Fibroblast of lung (primary cell): ENCODE measurements around the gene FNDC8. TPM values are rescaled to one million over a fixed set of nuclear protein-coding genes. Genes with fewer than 3 reads are reported as not detected.
A peak's percentile ranks its signal among the peaks of the same experiment; 100 is the strongest.

Experiments used
- DNase-seq, 2 donors: peaks; one replicate each; pipeline versions ENCODE4 v3.0.0 to v3.0.0-alpha.2; 2010; ENCODE audit warnings: low read depth in 2 of 2
- H2AFZ ChIP-seq: 2 replicates; pipeline ENCODE4 v1.5.1; 2012; ENCODE audit warnings: low read length, control low read depth, inconsistent platforms
- H3K27ac ChIP-seq: 2 replicates; pipeline ENCODE4 v1.5.1; 2011; ENCODE audit warnings: low read length, control low read depth; ENCODE audit not compliant: insufficient read depth
- H3K27me3 ChIP-seq: 2 replicates; pipeline ENCODE4 v1.5.1; 2011; ENCODE audit warnings: mild to moderate bottlenecking, low read length; ENCODE audit not compliant: control insufficient read depth, insufficient read depth
- H3K36me3 ChIP-seq: 2 replicates; pipeline ENCODE4 v1.5.1; 2011; ENCODE audit warnings: low read length; ENCODE audit not compliant: control insufficient read depth, insufficient read depth
- H3K4me1 ChIP-seq: 2 replicates; pipeline ENCODE4 v1.5.1; 2011; ENCODE audit warnings: low read length; ENCODE audit not compliant: control insufficient read depth, insufficient read depth; ENCODE audit errors: extremely low read depth
- H3K4me2 ChIP-seq: 2 replicates; pipeline ENCODE4 v1.5.1; 2011; ENCODE audit warnings: low read length, control low read depth; ENCODE audit not compliant: insufficient read depth; ENCODE audit errors: extremely low read depth
- H3K4me3 ChIP-seq, 4 experiments: fragments of 200-600 bp in 1 of 4; sonication (generic) in 1 of 4; replicated peaks in 1 of 4; 2 replicates each; pipeline ENCODE4 v1.5.1; 2011 to 2016; ENCODE audit warnings: low read length in 4 of 4, low read depth in 3 of 4, mild to moderate bottlenecking in 3 of 4, control low read depth in 2 of 4, inconsistent platforms in 1 of 4, mixed read lengths in 1 of 4; ENCODE audit not compliant: insufficient read depth in 1 of 4; ENCODE audit errors: control extremely low read depth in 1 of 4
- H3K79me2 ChIP-seq: 2 replicates; pipeline ENCODE4 v1.5.1; 2012; ENCODE audit warnings: mild to moderate bottlenecking, low read length, inconsistent platforms; ENCODE audit not compliant: control insufficient read depth, insufficient read depth
- H3K9ac ChIP-seq: 2 replicates; pipeline ENCODE4 v1.5.1; 2011; ENCODE audit warnings: mild to moderate bottlenecking, low read length, control low read depth; ENCODE audit not compliant: insufficient read depth
- H3K9me3 ChIP-seq: 2 replicates; pipeline ENCODE4 v1.5.1; 2012; ENCODE audit warnings: low read depth, low read length; ENCODE audit not compliant: control insufficient read depth, insufficient read depth
- H4K20me1 ChIP-seq: 2 replicates; pipeline ENCODE4 v1.5.1; 2011; ENCODE audit warnings: low read length; ENCODE audit not compliant: control insufficient read depth, insufficient read depth; ENCODE audit errors: extremely low read depth
- CTCF ChIP-seq, 2 donors: IDR thresholded peaks in 1 of 2; conservative IDR thresholded peaks in 1 of 2; 1 replicate in 1 of 2; 2 replicates in 1 of 2; pipeline ENCODE4 v1.5.1; 2011 to 2012; ENCODE audit warnings: low read length in 2 of 2, control low read depth in 1 of 2, inconsistent platforms in 1 of 2, low read depth in 1 of 2, mild to moderate bottlenecking in 1 of 2
- EZH2 ChIP-seq: IDR thresholded peaks from 2 replicates; pipeline ENCODE4 v1.5.1; 2012; ENCODE audit warnings: low read length, control low read depth, mild to moderate bottlenecking; ENCODE audit errors: missing control alignments
- polyA minus RNA-seq: library from RNA; depleted of rRNA, polyadenylated mRNA; stranded (reverse); fragments of >200 nt; gene quantifications from 2 replicates; pipeline ENCODE4 v1.2.3, GENCODE V29; 2011; ENCODE audit warnings: low replicate concordance
- polyA plus RNA-seq, 2 donors: library from polyadenylated mRNA; depleted of rRNA in 1 of 2; stranded (reverse) in 1 of 2; unstranded in 1 of 2; fragments of >200 nt; gene quantifications; 2 replicates each; pipeline ENCODE4 v1.2.1, GENCODE V29; 2011 to 2012; ENCODE audit warnings: missing spikeins in 1 of 2
- total RNA-seq: library from RNA; depleted of rRNA; stranded (reverse); fragments of >200 nt; gene quantifications from 2 replicates; pipeline ENCODE4 v1.2.1, GENCODE V29; 2014

Gene FNDC8
- total RNA-seq (not detected in 2 replicates), polyA plus RNA-seq (not detected in 2 replicates), polyA minus RNA-seq (not detected in 2 replicates)
- polyA plus RNA-seq (2012), result not detected in 2 replicates

GRCh38 chr17:35121315-35121714, at the start of gene FNDC8:
TSS of gene FNDC8 (plus strand) at chr17:35121615. CDS start at chr17:35121694, 79 bp downstream.
- TF ChIP-seq CTCF (conservative IDR thresholded peaks at IDR 0.05 in 1 of 2, IDR thresholded peaks at IDR 0.05 in 1 of 2; ENCODE audit: low read depth in 1 of 2, low read length in 2 of 2) (no peak), EZH2 (no peak)
- DNase-seq, result no peak
- H3K9me3 ChIP-seq, result no peaks in the 10 kb centered on the region
- no peak within 1 kb of the TSS for H3K4me2 ChIP-seq
- no peak within 1 kb of the TSS for H3K9ac ChIP-seq
- no peaks in the 10 kb centered on the region for H4K20me1 ChIP-seq
- H3K27ac ChIP-seq, result no peak within 1 kb of the TSS
- H3K36me3 ChIP-seq, result no peaks in the 10 kb centered on the region
- no peaks in the 10 kb centered on the region for H3K27me3 ChIP-seq
- H2AFZ ChIP-seq, result no peak within 1 kb of the TSS
- H3K79me2 ChIP-seq, result peaks cover 7% of the 10 kb centered on the region
- no peak within 1 kb of the TSS for H3K4me3 ChIP-seq
- no peaks in the 10 kb centered on the region for H3K4me1 ChIP-seq

GRCh38 chr17:35073183-35073790, 48.1 kb upstream of the FNDC8 start:
- no peak overlapping the region for H2AFZ ChIP-seq
- H3K9me3 ChIP-seq, result no peaks in the 10 kb centered on the region
- no peak overlapping the region for H3K27ac ChIP-seq
- no peaks in the 10 kb centered on the region for H3K36me3 ChIP-seq
- no peak overlapping the region for H3K9ac ChIP-seq
- TF ChIP-seq CTCF (conservative IDR thresholded peaks at IDR 0.05 in 1 of 2, IDR thresholded peaks at IDR 0.05 in 1 of 2; ENCODE audit: low read depth in 1 of 2, low read length in 2 of 2) (no peak), EZH2 (no peak)
- H3K4me3 ChIP-seq, result no peak overlapping the region
- peaks cover 38% of the 10 kb centered on the region for H3K79me2 ChIP-seq
- H4K20me1 ChIP-seq, result no peaks in the 10 kb centered on the region
- DNase-seq, result no peak
- H3K4me1 ChIP-seq, result peaks cover 4% of the 10 kb centered on the region
- H3K4me2 ChIP-seq, result no peak overlapping the region
- H3K27me3 ChIP-seq, result no peaks in the 10 kb centered on the region

- H2AFZ ChIP-seq, result no peak overlapping the region
- H3K4me1 ChIP-seq, result peaks cover under 1% of the 10 kb centered on the region
- H4K20me1 ChIP-seq, result no peaks in the 10 kb centered on the region
- H3K27me3 ChIP-seq, result no peaks in the 10 kb centered on the region
- peak in 1 of 2 donors; percentile 72 for DNase-seq
- no peak overlapping the region for H3K27ac ChIP-seq
- H3K9me3 ChIP-seq, result no peaks in the 10 kb centered on the region
- H3K9ac ChIP-seq, result no peak overlapping the region
- no peak overlapping the region for H3K4me3 ChIP-seq
- H3K4me2 ChIP-seq, result no peak overlapping the region
- H3K79me2 ChIP-seq, result peaks cover 38% of the 10 kb centered on the region
- H3K36me3 ChIP-seq, result no peaks in the 10 kb centered on the region
- TF ChIP-seq EZH2 (no peak), CTCF (conservative IDR thresholded peaks at IDR 0.05 in 1 of 2, IDR thresholded peaks at IDR 0.05 in 1 of 2; ENCODE audit: low read depth in 1 of 2, low read length in 2 of 2) (no peak)
Measured at GRCh38 chr17:35073991-35074627, 47.3 kb upstream of the FNDC8 start.
